Endothelial cell of umbilical vein (primary cell): ENCODE data around the gene C21orf58. TPM values are rescaled to one million over a fixed set of nuclear protein-coding genes. Genes with fewer than 3 reads are reported as not detected.

Experiments
- BruUV-seq: library from RNA; stranded (reverse); fragments of 400-500 nt; replicated peaks from 2 replicates; lab custom pipeline; 2021; lab: Mats Ljungman, UMichigan
- CTCF ChIA-PET: fragments of 300-600, 350-600 bp; sonication (Branson Sonifier 250); formaldehyde crosslinking; loops from one replicate; lab custom pipeline; 2021; ENCODE audit warnings: antibody characterized with exemption, inconsistent platforms; lab: Charles Lee
- POLR2A ChIA-PET: fragments of 300-600, 350-600 bp; sonication (Branson Sonifier 250); formaldehyde crosslinking; loops from one replicate; lab custom pipeline; 2021; ENCODE audit warnings: antibody characterized with exemption, inconsistent platforms; lab: Charles Lee
- DNase-seq: peaks from one replicate; pipeline ENCODE4 v3.0.0-alpha.2; 2011; ENCODE audit warnings: low read depth, low spot score
- FAIRE-seq: peaks from 2 replicates; lab custom pipeline; 2011; peaks lifted over from hg19 to GRCh38; lab: Jason Lieb, UNC
- H2AFZ ChIP-seq: 2 replicates; pipeline ENCODE4 v1.6.0; 2012; ENCODE audit warnings: low read depth, low read length, control low read depth, inconsistent platforms
- H3K27ac ChIP-seq: 2 replicates; pipeline ENCODE4 v1.5.1; 2011; ENCODE audit warnings: low read depth, mild to moderate bottlenecking, control low read depth, low read length, moderate library complexity; ENCODE audit not compliant: insufficient read depth
- H3K27me3 ChIP-seq, 2 experiments: 2 replicates each; pipeline versions ENCODE4 v1.6.0 to v1.6.1; 2011; ENCODE audit warnings: low read length in 2 of 2, mixed read lengths in 1 of 2; ENCODE audit not compliant: control insufficient read depth in 2 of 2, insufficient read depth in 2 of 2
- H3K36me3 ChIP-seq, 2 experiments: 2 replicates in 1 of 2; 3 replicates in 1 of 2; pipeline ENCODE4 v1.5.1; 2011; ENCODE audit warnings: low read length in 2 of 2, mild to moderate bottlenecking in 1 of 2, moderate library complexity in 1 of 2; ENCODE audit not compliant: control insufficient read depth in 2 of 2, insufficient read depth in 2 of 2; ENCODE audit errors: extremely low read depth in 1 of 2
- H3K4me1 ChIP-seq: 3 replicates; pipeline ENCODE4 v1.5.1; 2011; ENCODE audit warnings: mild to moderate bottlenecking, low read length; ENCODE audit not compliant: control insufficient read depth, insufficient read depth; ENCODE audit errors: extremely low read depth
- H3K4me2 ChIP-seq: 2 replicates; pipeline ENCODE4 v1.6.1; 2011; ENCODE audit warnings: low read length, control low read depth, mixed read lengths; ENCODE audit not compliant: insufficient read depth
- H3K4me3 ChIP-seq, 3 experiments: fragments of 200-600 bp in 1 of 3; sonication (generic), shearing (Covaris generic) in 1 of 3; replicated peaks in 1 of 3; 2 replicates each; pipeline ENCODE4 v1.5.1; 2011 to 2016; ENCODE audit warnings: control low read depth in 3 of 3, low read length in 3 of 3, mild to moderate bottlenecking in 2 of 3, inconsistent platforms in 1 of 3, low read depth in 1 of 3, moderate library complexity in 1 of 3; ENCODE audit not compliant: insufficient read depth in 1 of 3
- H3K79me2 ChIP-seq: 2 replicates; pipeline ENCODE4 v1.6.0; 2012; ENCODE audit warnings: low read length, inconsistent platforms; ENCODE audit not compliant: control insufficient read depth, insufficient read depth
- H3K9ac ChIP-seq: replicated peaks from 2 replicates; pipeline ENCODE3; 2011; ENCODE audit warnings: low read length, control low read depth; ENCODE audit not compliant: insufficient read depth; ENCODE audit errors: extremely low read depth
- H3K9me1 ChIP-seq: replicated peaks from 3 replicates; pipeline ENCODE4 v1.6.0; 2011; ENCODE audit warnings: mild to moderate bottlenecking, low read length; ENCODE audit not compliant: control insufficient read depth, insufficient read depth; ENCODE audit errors: extremely low read depth
- H3K9me3 ChIP-seq: replicated peaks from 2 replicates; pipeline ENCODE4 v1.5.1; 2012; ENCODE audit warnings: low read length, inconsistent platforms; ENCODE audit not compliant: control insufficient read depth, insufficient read depth
- H4K20me1 ChIP-seq: replicated peaks from 2 replicates; pipeline ENCODE3; 2011; ENCODE audit warnings: mild to moderate bottlenecking, low read length; ENCODE audit not compliant: control insufficient read depth, insufficient read depth; ENCODE audit errors: extremely low read depth
- CTCF ChIP-seq, 2 donors: IDR thresholded peaks; 1 replicate in 1 of 2; 2 replicates in 1 of 2; pipeline ENCODE4 v1.5.1; 2011; ENCODE audit warnings: low read length in 2 of 2, mild to moderate bottlenecking in 2 of 2, moderate library complexity in 2 of 2, control low read depth in 1 of 2, inconsistent platforms in 1 of 2, low read depth in 1 of 2; ENCODE audit not compliant: insufficient read depth in 1 of 2; ENCODE audit errors: extremely low read depth in 1 of 2
- EZH2 ChIP-seq: IDR thresholded peaks from 2 replicates; pipeline ENCODE4 v1.6.1; 2012; ENCODE audit warnings: borderline replicate concordance, low read depth, mild to moderate bottlenecking, moderate library complexity, low read length, inconsistent platforms; ENCODE audit not compliant: severe bottlenecking
- FOS ChIP-seq: IDR thresholded peaks from 2 replicates; pipeline ENCODE4 v1.6.1; 2011; ENCODE audit warnings: mild to moderate bottlenecking, low read length, moderate library complexity, borderline replicate concordance; ENCODE audit not compliant: insufficient read depth
- GATA2 ChIP-seq: IDR thresholded peaks from 2 replicates; pipeline ENCODE4 v1.7.0; 2011; ENCODE audit warnings: low read depth, mild to moderate bottlenecking, moderate library complexity, mixed read lengths, low read length; ENCODE audit not compliant: insufficient read length, insufficient read depth
- JUN ChIP-seq: IDR thresholded peaks from 2 replicates; pipeline ENCODE4 v1.6.1; 2011; ENCODE audit warnings: borderline replicate concordance, low read depth; ENCODE audit not compliant: insufficient read length, insufficient read depth
- MAX ChIP-seq: IDR thresholded peaks from 2 replicates; pipeline ENCODE4 v1.6.1; 2011; ENCODE audit not compliant: insufficient read depth, insufficient read length
- MYC ChIP-seq: IDR thresholded peaks from one replicate; pipeline ENCODE4 v1.6.1; 2011; ENCODE audit warnings: mild to moderate bottlenecking, low read depth, low read length
- POLR2A ChIP-seq: IDR thresholded peaks from 2 replicates; pipeline ENCODE4 v1.6.1; 2012; ENCODE audit warnings: low read depth, mild to moderate bottlenecking, control low read depth, low read length
- POLR2AphosphoS5 ChIP-seq: IDR thresholded peaks from 2 replicates; pipeline ENCODE4 v1.6.1; 2012; ENCODE audit warnings: low read depth, mild to moderate bottlenecking, control low read depth, low read length, moderate library complexity; ENCODE audit not compliant: insufficient read depth
- dilution Hi-C: fragments of 300-500 bp; cut with MboI; formaldehyde crosslinking; loops from one replicate; pipeline ENCODE4 v1.15.0; 2019; ENCODE audit warnings: low sequenced_read_pairs; ENCODE audit not compliant: extremely low pct_ligation_motif_present
- intact Hi-C: fragments of 100-400 bp; cut with micrococcal nuclease; formaldehyde crosslinking; loops from one replicate; pipeline ENCODE4 v1.10.0; 2022
- polyA plus RNA-seq, 4 experiments: library from polyadenylated mRNA; depleted of rRNA in 3 of 4; stranded (reverse) in 3 of 4; unstranded in 1 of 4; fragments of >200 nt; gene quantifications; 2 replicates each; pipeline versions ENCODE4 v1.2.1 to v1.2.3, GENCODE V29; 2011 to 2012; ENCODE audit warnings: missing spikeins in 1 of 4
- total RNA-seq: library from RNA; stranded (reverse); gene quantifications from 2 replicates; pipeline ENCODE4 v1.2.3, GENCODE V29; 2021

The C21orf58 gene
- total and polyA plus RNA-seq, 2 donors (not counting 3 experiments of a cell fraction or from before 2014, with no cell fraction given): 6.0 to 24.3 TPM

GRCh38 chr21:46349134-46349760, 25.6 kb upstream of the C21orf58 start:
- H2AFZ ChIP-seq: no peak overlapping the region
- ChIA-PET CTCF (no interaction called here), POLR2A (no interaction called here)
- no peaks in the 10 kb centered on the region for H3K27me3 ChIP-seq
- intact Hi-C loops (no loop called here), dilution Hi-C loops (no loop called here)
- H3K4me3 ChIP-seq: no peak overlapping the region
- TF ChIP-seq MYC: no peak
- TF ChIP-seq JUN: no peak
- TF ChIP-seq GATA2: no peak
- no peak for TF ChIP-seq POLR2A
- no peak for TF ChIP-seq EZH2
- no peak for TF ChIP-seq POLR2AphosphoS5
- no peak for TF ChIP-seq MAX
- TF ChIP-seq FOS: no peak
- TF ChIP-seq CTCF (IDR thresholded peaks at IDR 0.05; ENCODE audit: extremely low read depth in 1 of 2, insufficient read depth in 1 of 2, low read depth in 1 of 2, low read length in 2 of 2): no peak
- no peak overlapping the region for H3K4me2 ChIP-seq
- DNase-seq: no peak
- no TSS peak for BruUV-seq
- H3K9me3 ChIP-seq: no peaks in the 10 kb centered on the region
- no peaks in the 10 kb centered on the region for H4K20me1 ChIP-seq
- FAIRE-seq: no peak
- peaks cover 9 to 41% of the 10 kb centered on the region in 2 experiments for H3K36me3 ChIP-seq
- H3K27ac ChIP-seq: no peak overlapping the region
- no peak overlapping the region for H3K9ac ChIP-seq
- no peaks in the 10 kb centered on the region for H3K4me1 ChIP-seq
- H3K9me1 ChIP-seq: no peaks in the 10 kb centered on the region
- H3K79me2 ChIP-seq: peaks cover 3% of the 10 kb centered on the region
